GM19239 (cell line): ENCODE results near the gene EMILIN3.
"Not testable (repeated sequence)": the region's sequence is repeated elsewhere in the genome, so short reads cannot be mapped to it uniquely, and the experiment has no call there.

Source experiments
- DNase-seq: peaks from one replicate; pipeline ENCODE4 v3.0.0; 2011; ENCODE audit warnings: low spot score; ENCODE audit not compliant: insufficient read length
- FAIRE-seq: peaks from 2 replicates; lab custom pipeline; 2011; peaks lifted over from hg19 to GRCh38; lab: Jason Lieb, UNC

Gene EMILIN3

GRCh38 chr20:41330941-41331340 is 35.7 kb downstream of the EMILIN3 start:
- DNase-seq, result no peak
- FAIRE-seq, result no peak

DNA sequence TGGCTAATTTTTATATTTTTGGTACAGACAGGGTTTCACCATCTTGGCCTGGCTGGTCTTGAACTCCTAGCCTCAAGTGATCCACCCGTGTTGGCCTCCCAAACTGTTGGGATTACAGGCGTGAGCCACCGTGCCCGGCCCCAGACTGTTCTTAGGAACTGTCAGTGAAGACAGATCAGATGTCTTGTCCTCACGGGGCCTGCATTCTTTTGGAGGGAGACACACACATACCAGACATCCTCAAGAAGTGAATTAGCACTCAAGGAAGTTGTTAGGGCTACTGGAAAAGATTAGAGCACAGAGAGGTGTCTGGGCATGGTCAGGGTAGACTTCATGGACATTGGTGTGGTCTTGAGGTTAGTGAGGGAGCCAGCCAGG is 36.3 kb downstream of the EMILIN3 start:
- FAIRE-seq (no peak), DNase-seq (no peak)

GRCh38 chr20:41329435-41330342 is 36.9 kb downstream of the EMILIN3 start:
- peak; percentile 80 for FAIRE-seq
- peak; percentile 42 for DNase-seq

- no peak for FAIRE-seq
- no peak for DNase-seq
These were observed 39.4 kb downstream of the EMILIN3 start for GRCh38 chr20:41327178-41327577.

- FAIRE-seq, result no peak
- DNase-seq, result no peak
These were observed 45.6 kb downstream of the EMILIN3 start for GRCh38 chr20:41320976-41321375.

DNA sequence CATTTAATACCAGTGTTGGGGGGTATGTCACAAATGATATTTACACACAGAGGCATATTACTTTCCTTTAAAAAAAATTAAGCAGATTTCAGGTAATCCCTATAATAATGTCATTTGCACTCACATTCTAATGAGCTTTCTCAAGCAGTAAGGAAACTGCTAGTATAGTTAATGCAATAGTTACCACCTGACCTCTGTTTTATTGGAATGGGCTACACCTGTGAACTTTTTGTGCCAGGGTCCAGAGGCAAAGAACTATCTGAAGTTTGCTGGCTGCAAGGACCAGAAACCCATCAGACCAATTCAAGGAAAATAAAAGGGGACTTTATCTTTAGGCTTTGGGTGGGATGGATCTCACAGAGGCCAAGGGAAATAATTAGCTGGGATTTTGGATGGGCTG is 46.2 kb downstream of the EMILIN3 start:
- no peak for FAIRE-seq
- DNase-seq, result no peak

- no peak for DNase-seq
These were observed 48.4 kb downstream of the EMILIN3 start for GRCh38 chr20:41318271-41318649.

DNA sequence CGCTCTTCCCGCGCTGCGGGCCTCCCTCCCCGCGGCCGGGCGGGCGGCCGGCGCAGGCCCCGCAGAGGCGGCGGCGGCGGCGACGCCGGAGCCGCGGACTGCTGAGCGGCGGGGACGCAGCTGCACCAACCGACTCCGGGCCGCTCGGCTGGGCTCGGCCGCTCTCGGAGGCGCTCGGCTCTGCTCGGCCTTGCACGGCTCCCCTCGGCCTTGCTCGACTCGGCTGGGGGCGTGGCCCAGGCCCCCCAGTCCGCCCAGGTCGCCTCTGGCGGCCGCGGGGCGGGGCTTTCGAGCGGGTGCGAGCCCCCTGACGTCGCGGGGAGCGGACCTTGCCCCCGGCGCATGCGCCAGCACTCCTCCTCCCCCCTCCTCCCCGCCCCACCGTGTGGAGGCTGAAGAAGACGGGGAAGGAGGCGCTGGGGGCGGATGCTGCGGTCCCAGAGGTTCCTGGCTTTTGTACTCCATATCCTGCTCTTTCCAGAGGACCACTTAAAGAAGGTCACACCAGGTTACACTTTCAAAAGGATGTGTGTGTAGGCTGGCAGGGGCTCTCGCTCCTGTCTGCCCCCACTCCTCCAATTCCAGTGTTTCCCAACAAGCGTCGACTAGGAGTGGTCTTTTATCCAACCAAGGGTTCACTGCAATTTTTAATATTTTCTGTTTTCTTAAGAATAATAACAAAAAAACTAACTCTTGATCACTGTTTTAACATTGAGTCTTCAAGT is 48.9 kb downstream of the EMILIN3 start, which contains the start of gene ZHX3:
Gene ZHX3, minus strand, starts transcription at position 186 of the 725 bp plus-strand sequence. CDS start 112,815 bp downstream, outside the sequence.
- FAIRE-seq (peak; percentile 77), DNase-seq (peak; percentile 96)

More at GRCh38 chr20:41318271-41318649, 48.4 kb downstream of the EMILIN3 start:
- no peak for FAIRE-seq

- DNase-seq, result peak; percentile 75
- FAIRE-seq, result peak; percentile 18
These were observed 49.7 kb downstream of the EMILIN3 start for GRCh38 chr20:41316602-41317545.

- DNase-seq (no peak), FAIRE-seq (no peak)
These were observed 50.6 kb downstream of the EMILIN3 start for GRCh38 chr20:41316051-41316450.

- DNase-seq, result no peak
- no peak for FAIRE-seq
These were observed 52.2 kb downstream of the EMILIN3 start for GRCh38 chr20:41314386-41314785.

GRCh38 chr20:41312009-41312408 is 54.6 kb downstream of the EMILIN3 start:
- DNase-seq, FAIRE-seq: not testable (repeated sequence)
